GM12878 (cell line): ENCODE measurements around the gene SLAMF9. TPM values are rescaled to one million over a fixed set of nuclear protein-coding genes. Genes with fewer than 3 reads are reported as not detected.
A peak's percentile ranks its signal among the peaks of the same experiment; 100 is the strongest.

Source experiments
- ATAC-seq: fragments of 200-7000 bp; cut with Tn5 transposase; 3 replicates; pipeline ENCODE4 v1.9.1; 2020; ENCODE audit warnings: mild to moderate bottlenecking, moderate library complexity
- BruUV-seq: library from RNA; stranded (reverse); fragments of 400-500 nt; replicated peaks from 2 replicates; lab custom pipeline; 2021; lab: Mats Ljungman, UMichigan
- CTCF ChIA-PET: fragments of 300-600 bp; sonication (Branson Sonifier 250); formaldehyde crosslinking; extraction: SDS; loops from one replicate; lab custom pipeline; 2021; ENCODE audit warnings: inconsistent platforms; lab: Yijun Ruan, JAX
- POLR2A ChIA-PET: fragments of 350-600 bp; formaldehyde crosslinking; extraction: SDS; loops from one replicate; lab custom pipeline; 2021; ENCODE audit warnings: inconsistent platforms; lab: Charles Lee
- RAD21 ChIA-PET: fragments of 300-600 bp; sonication (Branson Sonifier 250); formaldehyde crosslinking; loops from one replicate; lab custom pipeline; 2023; ENCODE audit warnings: antibody characterized with exemption; ENCODE audit not compliant: unreplicated experiment; lab: Charles Lee
- SMC1A ChIA-PET: fragments of 300-600 bp; sonication (Branson Sonifier 250); formaldehyde crosslinking; loops from one replicate; lab custom pipeline; 2023; ENCODE audit not compliant: unreplicated experiment, uncharacterized antibody; lab: Charles Lee
- DNase-seq: peaks from one replicate; pipeline ENCODE4 v3.0.0-alpha.2; 2011; ENCODE audit warnings: low read depth, low spot score
- FAIRE-seq: peaks from 3 replicates; lab custom pipeline; 2011; peaks lifted over from hg19 to GRCh38; lab: Jason Lieb, UNC
- H2AFZ ChIP-seq: 2 replicates; pipeline ENCODE4 v1.6.0; 2011; ENCODE audit warnings: low read depth, low read length, control low read depth; ENCODE audit not compliant: control insufficient read depth
- H3K27ac ChIP-seq: 2 replicates; pipeline ENCODE4 v1.5.1; 2011; ENCODE audit warnings: control low read depth; ENCODE audit not compliant: control insufficient read depth, insufficient read depth
- H3K27me3 ChIP-seq, 2 experiments: replicated peaks in 1 of 2; 2 replicates each; pipeline versions ENCODE4 v1.6.0 to v1.6.1; 2011; ENCODE audit warnings: low read length in 1 of 2; ENCODE audit not compliant: control insufficient read depth in 2 of 2, insufficient read depth in 2 of 2
- H3K36me3 ChIP-seq, 2 experiments: 2 replicates each; pipeline ENCODE4 v1.5.1; 2011; ENCODE audit warnings: low read length in 1 of 2; ENCODE audit not compliant: control insufficient read depth in 2 of 2, insufficient read depth in 2 of 2
- H3K4me1 ChIP-seq: 2 replicates; pipeline ENCODE4 v1.6.1; 2011; ENCODE audit warnings: mild to moderate bottlenecking, low read length, moderate library complexity, mixed read lengths; ENCODE audit not compliant: control insufficient read depth, insufficient read depth
- H3K4me2 ChIP-seq: 2 replicates; pipeline ENCODE4 v1.6.0; 2011; ENCODE audit warnings: control low read depth; ENCODE audit not compliant: control insufficient read depth, insufficient read depth
- H3K4me3 ChIP-seq: fragments of 200-600 bp; sonication (generic); 2 replicates; pipeline ENCODE4 v1.5.1; 2016
- H3K79me2 ChIP-seq: 2 replicates; pipeline ENCODE4 v1.6.0; 2011; ENCODE audit warnings: low read length; ENCODE audit not compliant: control insufficient read depth, insufficient read depth
- H3K9ac ChIP-seq: 2 replicates; pipeline ENCODE4 v1.8.0; 2011; ENCODE audit warnings: low read length, control low read depth, mixed read lengths; ENCODE audit not compliant: control insufficient read depth, insufficient read depth
- H3K9me3 ChIP-seq: replicated peaks from 3 replicates; pipeline ENCODE4 v1.5.1; 2011; ENCODE audit warnings: mild to moderate bottlenecking, low read length; ENCODE audit not compliant: control insufficient read depth, insufficient read depth
- H4K20me1 ChIP-seq: 2 replicates; pipeline ENCODE4 v1.6.0; 2011; ENCODE audit not compliant: control insufficient read depth, insufficient read depth
- CHD2 ChIP-seq: IDR thresholded peaks from 2 replicates; pipeline ENCODE4 v1.6.1; 2011; ENCODE audit warnings: low read depth, low read length, improper control_type of control experiment, borderline replicate concordance
- E2F4 ChIP-seq: IDR thresholded peaks from 2 replicates; pipeline ENCODE4 v1.6.1; 2012; ENCODE audit warnings: low read depth, low read length, improper control_type of control experiment
- ELK1 ChIP-seq: IDR thresholded peaks from 2 replicates; pipeline ENCODE4 v1.6.1; 2012; ENCODE audit warnings: low read depth, low read length, improper control_type of control experiment
- ESRRA ChIP-seq: IDR thresholded peaks from 2 replicates; pipeline ENCODE4 v1.6.1; 2012; ENCODE audit warnings: mild to moderate bottlenecking, low read length, improper control_type of control experiment
- HCFC1 ChIP-seq: fragments of 150-350 bp; IDR thresholded peaks from 2 replicates; pipeline ENCODE4 v1.6.1; 2014; ENCODE audit warnings: low read length
- NR2F1 ChIP-seq: fragments of 450-650 bp; conservative IDR thresholded peaks from 2 replicates; pipeline ENCODE4 v1.6.1; 2017; ENCODE audit warnings: mild to moderate bottlenecking
- POLR2A ChIP-seq: IDR thresholded peaks from 2 replicates; pipeline ENCODE4 v1.6.1; 2011; ENCODE audit warnings: low read depth, mild to moderate bottlenecking, low read length
- RELB ChIP-seq: fragments of 450-650 bp; IDR thresholded peaks from 2 replicates; pipeline ENCODE4 v1.6.1; 2017; ENCODE audit warnings: low read depth, mild to moderate bottlenecking, moderate library complexity
- SIN3A ChIP-seq: IDR thresholded peaks from 2 replicates; pipeline ENCODE4 v1.6.1; 2012; ENCODE audit warnings: low read depth, low read length, improper control_type of control experiment
- YY1 ChIP-seq: IDR thresholded peaks from 2 replicates; pipeline ENCODE4 v1.6.1; 2011; ENCODE audit warnings: low read depth, mild to moderate bottlenecking, low read length
- ZNF592 ChIP-seq: fragments of 450-650 bp; IDR thresholded peaks from 2 replicates; pipeline ENCODE4 v1.6.1; 2017; ENCODE audit warnings: mild to moderate bottlenecking, moderate library complexity
- WGBS: methylation state at CpG from one replicate; pipeline ENCODE4 v1.1.6; 2016; ENCODE audit warnings: low lambda C conversion rate; ENCODE audit not compliant: insufficient replicate concordance, insufficient coverage; ENCODE audit errors: missing lambda C conversion rate; 5-methylcytosine and 5-hydroxymethylcytosine counted together
- in situ Hi-C: fragments of 300-500 bp; cut with MboI; formaldehyde crosslinking; loops from 9 replicates; pipeline ENCODE4 v1.14.3; 2018; ENCODE audit warnings: mixed read lengths
- intact Hi-C: fragments of 100-400 bp; cut with micrococcal nuclease; formaldehyde crosslinking; loops from one replicate; pipeline ENCODE4 v1.14.2; 2022; ENCODE audit not compliant: unreplicated experiment
- polyA plus RNA-seq, 11 experiments: library from polyadenylated mRNA; depleted of rRNA in 4 of 11; unstranded in 6 of 11; stranded (reverse) in 5 of 11; fragments of >200 nt; fragmentation: Nextera tagmentation in 4 of 11; fragmentation: Illumina TruSeq in 1 of 11; extraction: Ambion mirVana in 4 of 11; extraction: Trizol in 1 of 11; gene quantifications; 1 replicate in 1 of 11; 2 replicates in 10 of 11; pipeline versions ENCODE4 v1.2.1 to v1.2.3, GENCODE V29; 2011 to 2016; ENCODE audit warnings: inconsistent platforms in 2 of 11, missing spikeins in 2 of 11, low read depth in 1 of 11
- total RNA-seq, 4 experiments: library from RNA; depleted of rRNA in 3 of 4; stranded (reverse); fragments of >200 nt in 3 of 4; fragmentation: Illumina TruSeq in 1 of 4; extraction: Trizol in 1 of 4; gene quantifications; 2 replicates each; pipeline versions ENCODE4 v1.2.1 to v1.2.3, GENCODE V29; 2013 to 2021

SLAMF9 gene
- total and polyA plus RNA-seq, 10 of the 15 experiments (the other 5 are each of a cell fraction or from before 2014, with no cell fraction given): not detected

GRCh38 chr1:159923203-159924024 lies 30.6 kb downstream of the SLAMF9 start (continued):
- no peak for TF ChIP-seq ZNF592
- peak; percentile 81 for TF ChIP-seq SIN3A

GRCh38 chr1:159922511-159923202 lies 31.4 kb downstream of the SLAMF9 start:
- RAD21 ChIA-PET: interaction anchor here (0.6 to 7.5 kb wide), 12 partner anchors 10 to 1303 kb away, joined by 3 to 94 read pairs (median 4); partner anchors contain the start of genes DCAF8, IGSF9 and TOMM40L
- H2AFZ ChIP-seq: no peak overlapping the region
- in situ Hi-C loops (no loop called here), intact Hi-C loops (loop anchor here (10.0 kb wide), 1 partner anchor 848 kb away; the partner anchor contains the start of gene AIM2)
- peak; percentile 12 for ATAC-seq
- WGBS: 6% methylated on average over 8 of the region's 8 CpGs
- H3K9ac ChIP-seq: peak overlapping the region; percentile 84
- peak overlapping the region; percentile 82 for H3K4me3 ChIP-seq
- no TSS peak for BruUV-seq
- H3K36me3 ChIP-seq: peaks cover 8 to 25% of the 10 kb centered on the region in 2 experiments; a peak in 3 of 4 replicates
- H3K4me1 ChIP-seq: peaks cover 30% of the 10 kb centered on the region
- peak overlapping the region; percentile 68 for H3K4me2 ChIP-seq
- POLR2A ChIA-PET: interaction anchor here (1.1 to 5.2 kb wide), 7 partner anchors 11 to 846 kb away, joined by 3 to 25 read pairs (median 8); partner anchors contain the start of genes AIM2, DCAF8 and PIGM
- no peaks in the 10 kb centered on the region for H4K20me1 ChIP-seq
- peak overlapping the region; percentile 82 for H3K27ac ChIP-seq
- no peaks in the 10 kb centered on the region for H3K9me3 ChIP-seq
- H3K27me3 ChIP-seq: no peaks in the 10 kb centered on the region
- DNase-seq: no peak
- H3K79me2 ChIP-seq: peaks cover 61% of the 10 kb centered on the region
- FAIRE-seq: no peak
- CTCF ChIA-PET: interaction anchor here (0.8 to 22.4 kb wide), 10 partner anchors 13 to 456 kb away, joined by 3 to 422 read pairs (median 10); no protein-coding TSS in a partner anchor
- SMC1A ChIA-PET: interaction anchor here (1.3 to 8.1 kb wide), 4 partner anchors 12 to 123 kb away, joined by 5 to 83 read pairs (median 34); no protein-coding TSS in a partner anchor
- TF ChIP-seq E2F4: no peak
- 0 out of 2 replicates have a peak, but pooled peaks have one; percentile 32 for TF ChIP-seq ELK1
- 0 out of 2 replicates have a peak, but pooled peaks have one; percentile 12 for TF ChIP-seq CHD2
- peak; percentile 71 for TF ChIP-seq NR2F1
- TF ChIP-seq RELB: no peak
- 0 out of 2 replicates have a peak, but pooled peaks have one; percentile 1 for TF ChIP-seq HCFC1
- peak; percentile 62 for TF ChIP-seq POLR2A
- 0 out of 2 replicates have a peak, but pooled peaks have one; percentile 45 for TF ChIP-seq YY1
- no peak for TF ChIP-seq ESRRA
